Stimulated activated naive CD8-positive, alpha-beta T cell treated with anti-CD3 and anti-CD28 coated beads, Interleukin-15, Interleukin-2, amounts not matched to agents 100 U/mL and 50 U/mL, for 24 hours (primary cell): ENCODE results near the gene FAAP20.

Experiments used
- ATAC-seq: fragments of 150-1000 bp; cut with Tn5 transposase; one replicate; pipeline ENCODE4 v1.10.0; 2021
- DNase-seq: peaks from one replicate; pipeline ENCODE4 v3.0.0; 2021

The FAAP20 gene

GRCh38 chr1:2194319-2194897, at the start of gene FAAP20:
Gene FAAP20, minus strand, starts transcription at chr1:2194772. Its CDS starts 23 bp downstream, at chr1:2194749.
- DNase-seq = peak; percentile 74
- peak; percentile 50 for ATAC-seq

- no peak for DNase-seq
- peak; percentile 37 for ATAC-seq
Measured at GRCh38 chr1:2242814-2243725, 48.5 kb upstream of the FAAP20 start.

GRCh38 chr1:2241820-2242219, 47.2 kb upstream of the FAAP20 start:
- ATAC-seq = no peak
- no peak for DNase-seq

GRCh38 chr1:2240270-2241156, 45.9 kb upstream of the FAAP20 start:
- DNase-seq = no peak
- ATAC-seq = peak; percentile 29

- ATAC-seq (no peak), DNase-seq (no peak)
Measured at GRCh38 chr1:2239384-2239985, 44.9 kb upstream of the FAAP20 start.

- ATAC-seq (no peak), DNase-seq (no peak)
Measured at GRCh38 chr1:2239013-2239370, 44.4 kb upstream of the FAAP20 start.

- DNase-seq (no peak), ATAC-seq (no peak)
Measured at GRCh38 chr1:2238361-2239012, 43.9 kb upstream of the FAAP20 start.

GRCh38 chr1:2237773-2238172, 43.2 kb upstream of the FAAP20 start:
- DNase-seq = no peak
- no peak for ATAC-seq

GRCh38 chr1:2236695-2237677, 42.4 kb upstream of the FAAP20 start:
- ATAC-seq (no peak), DNase-seq (no peak)

GRCh38 chr1:2235300-2235998, 40.9 kb upstream of the FAAP20 start:
- DNase-seq (no peak), ATAC-seq (no peak)

GRCh38 chr1:2234762-2235113, 40.2 kb upstream of the FAAP20 start:
- ATAC-seq (no peak), DNase-seq (no peak)

- ATAC-seq (peak; percentile 65), DNase-seq (peak; percentile 69)
Measured at GRCh38 chr1:2233997-2234761, 39.6 kb upstream of the FAAP20 start.

- no peak for DNase-seq
- no peak for ATAC-seq
Measured at GRCh38 chr1:2233468-2233867, 38.9 kb upstream of the FAAP20 start.

GRCh38 chr1:2232916-2233438, 38.4 kb upstream of the FAAP20 start:
- ATAC-seq (no peak), DNase-seq (no peak)

- no peak for ATAC-seq
- DNase-seq = no peak
Measured at GRCh38 chr1:2232255-2232915, 37.8 kb upstream of the FAAP20 start.

- DNase-seq (peak; percentile 76), ATAC-seq (no peak)
Measured at GRCh38 chr1:2231532-2232254, 37.1 kb upstream of the FAAP20 start.

- no peak for ATAC-seq
- peak; percentile 61 for DNase-seq
Measured at GRCh38 chr1:2230781-2231531, 36.4 kb upstream of the FAAP20 start.
